Right lobe of liver (tissue), 4 donors: Measurements from ENCODE around the gene PRKAB1.

Source experiments
- CTCF ChIP-seq, 4 donors: fragments of 200-600 bp in 3 of 4; fragments of 450-650 bp in 1 of 4; IDR thresholded peaks; one replicate each; pipeline versions ENCODE4 v1.5.1 to v1.8.0; 2016 to 2022; ENCODE audit warnings: antibody characterized with exemption in 4 of 4, mild to moderate bottlenecking in 2 of 4
- POLR2A ChIP-seq: fragments of 450-650 bp; IDR thresholded peaks from one replicate; pipeline ENCODE4 v1.6.1; 2017; ENCODE audit warnings: antibody characterized with exemption, mild to moderate bottlenecking
- donor health status: DM: no; HTN: no; CAD: no.
- donor health status: DM: no; HTN: no; CAD: no.
- donor health status: DM: no; HTN: yes; CAD: no.

- TF ChIP-seq CTCF (IDR thresholded peaks at IDR 0.05) (no peak), POLR2A (no peak)
Observed at GRCh38 chr12:119661882-119662281, 6.1 kb upstream of the PRKAB1 start.
